NCI-H345 treated with DMSO at 0.1 percent for 48 hours (cell line): ENCODE data around the gene GON4L.
"Not testable (repeated sequence)": the region's sequence is repeated elsewhere in the genome, so short reads cannot be mapped to it uniquely, and the experiment has no call there.

Experiments used
- DNase-seq: peaks from one replicate; lab custom pipeline; 2025; ENCODE audit not compliant: unreplicated experiment; lab: John Stamatoyannopoulos, UW

Gene GON4L

GRCh38 chr1:155703216-155703615 lies 153.8 kb downstream of the GON4L start:
- DNase-seq = no peak

- not testable (repeated sequence) for DNase-seq
Observed at GRCh38 chr1:155701675-155702074, 155.3 kb downstream of the GON4L start.
